ENCODE measurements around the gene ANKRD66.
"Not testable (repeated sequence)": the region's sequence is repeated elsewhere in the genome, so short reads cannot be mapped to it uniquely, and the experiment has no call there.

The ANKRD66 gene

GRCh38 chr6:46756469-46757213 is 9.9 kb downstream of the ANKRD66 start:
- DNase-seq: no peak

- DNase-seq: no peak
These were observed 10.5 kb downstream of the ANKRD66 start for GRCh38 chr6:46757214-46757596.

GRCh38 chr6:46758960-46759753 is 12.4 kb downstream of the ANKRD66 start:
- DNase-seq: no peak

DNA sequence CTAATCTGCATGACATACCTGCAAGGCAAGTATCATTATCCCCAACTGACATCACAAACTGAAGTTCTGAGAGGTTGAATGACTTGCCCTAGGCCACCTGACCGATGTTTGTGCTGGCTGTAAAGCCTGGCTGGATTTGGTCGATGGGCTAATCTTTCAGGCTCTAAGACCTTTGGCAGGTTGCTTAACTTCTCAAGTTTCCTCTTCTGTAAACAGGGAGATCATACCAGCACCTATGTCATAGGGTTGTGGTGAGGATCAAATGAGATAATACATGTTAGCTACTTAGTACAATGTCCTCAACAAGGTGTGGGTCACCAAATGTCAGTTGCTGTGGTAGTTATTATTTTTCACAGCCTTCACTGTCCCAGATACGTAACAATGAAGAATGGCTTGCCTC is 14.2 kb downstream of the ANKRD66 start:
- DNase-seq: no peak

GRCh38 chr6:46763466-46763865 is 16.7 kb downstream of the ANKRD66 start:
- no peak for DNase-seq

GRCh38 chr6:46764280-46764679 is 17.5 kb downstream of the ANKRD66 start:
- DNase-seq: not testable (repeated sequence)

DNA sequence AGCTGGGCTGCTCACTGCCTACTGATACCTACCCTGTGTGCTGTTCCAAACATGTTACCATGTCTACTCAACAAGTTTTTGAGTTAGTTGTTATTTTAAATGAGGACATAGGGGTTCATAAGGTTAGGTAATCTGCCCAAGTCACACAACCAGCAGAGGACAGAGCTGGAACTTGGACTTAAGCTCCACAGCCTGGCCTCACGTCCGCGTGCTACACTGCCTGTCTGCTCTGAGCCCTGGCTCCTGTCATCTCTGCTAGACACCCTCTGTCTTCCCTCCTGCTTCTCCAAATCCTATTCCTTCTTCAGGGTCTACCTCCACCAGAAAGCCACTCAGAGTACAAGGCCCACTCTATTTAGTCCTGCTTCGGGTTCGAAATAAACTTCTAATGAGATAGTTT is 18.2 kb downstream of the ANKRD66 start:
- no peak for DNase-seq

- DNase-seq: no peak
These were observed 25.3 kb downstream of the ANKRD66 start for GRCh38 chr6:46772016-46772415.

DNA sequence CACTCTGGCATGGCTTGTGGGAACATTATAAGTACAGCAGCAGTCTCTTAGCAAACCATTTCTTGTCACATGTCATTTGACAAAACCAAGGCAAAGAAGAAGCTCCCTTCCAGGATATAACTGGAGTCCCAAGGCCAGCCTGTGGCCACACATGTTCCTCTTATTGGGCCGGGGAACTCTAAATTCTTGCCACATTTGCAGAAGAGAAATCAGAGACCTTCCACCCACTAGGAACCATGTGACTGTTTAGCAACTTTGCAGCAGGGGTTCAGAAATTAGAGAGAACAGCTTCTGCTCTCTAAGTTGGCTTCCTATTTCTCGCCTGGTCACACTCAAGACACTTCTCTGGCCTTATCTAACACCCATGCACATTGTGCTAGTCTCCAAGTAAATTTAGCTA is 26.0 kb downstream of the ANKRD66 start:
- no peak for DNase-seq

GRCh38 chr6:46773201-46773855 is 26.6 kb downstream of the ANKRD66 start:
- no peak for DNase-seq

DNA sequence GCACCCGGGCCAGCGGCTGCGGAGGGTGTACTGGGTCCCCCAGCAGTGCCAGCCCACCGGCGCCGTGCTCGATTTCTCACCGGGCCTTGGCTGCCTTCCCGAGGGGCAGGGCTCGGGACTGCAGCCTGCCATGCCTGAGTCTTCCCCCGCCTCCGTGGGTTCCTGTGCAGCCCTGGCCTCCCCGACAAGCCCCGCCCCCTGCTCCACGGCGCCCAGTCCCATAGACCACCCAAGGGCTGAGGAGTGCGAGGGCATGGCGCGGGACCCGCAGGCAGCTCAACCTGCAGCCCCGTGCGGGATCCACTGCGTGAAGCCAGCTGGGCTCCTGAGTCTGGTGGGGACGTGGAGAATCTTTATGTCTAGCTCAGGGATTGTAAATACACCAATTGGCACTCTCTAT is 28.0 kb downstream of the ANKRD66 start:
- DNase-seq: not testable (repeated sequence)

GRCh38 chr6:46776070-46776712 is 29.5 kb downstream of the ANKRD66 start:
- no peak for DNase-seq

GRCh38 chr6:46777476-46778346 is 31.0 kb downstream of the ANKRD66 start:
- no peak for DNase-seq

- DNase-seq: peak in 1 of 5 experiments; percentile 30
These were observed 35.0 kb downstream of the ANKRD66 start for GRCh38 chr6:46781478-46782378.

DNA sequence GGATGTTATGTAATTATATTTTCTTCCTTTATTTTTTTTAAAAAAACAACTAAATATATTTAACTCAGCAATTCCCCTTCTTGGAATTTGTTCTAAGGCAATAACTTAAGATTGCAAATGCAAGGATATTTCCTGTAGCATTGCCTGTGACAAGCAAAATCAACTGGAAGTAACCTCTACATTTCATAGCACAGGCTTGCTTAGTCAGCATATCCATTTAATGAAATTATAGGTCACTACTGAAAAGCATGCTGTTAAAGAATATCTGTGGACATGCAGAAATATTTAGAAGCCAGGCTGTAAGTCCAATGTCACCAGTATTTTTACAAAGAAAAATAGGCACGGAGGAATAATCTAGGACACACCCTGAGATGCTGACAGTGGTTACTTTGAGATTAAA is 37.8 kb downstream of the ANKRD66 start:
- DNase-seq: no peak

GRCh38 chr6:46787871-46788540 is 41.3 kb downstream of the ANKRD66 start:
- DNase-seq: no peak

- DNase-seq: no peak
These were observed 42.1 kb downstream of the ANKRD66 start for GRCh38 chr6:46788791-46789190.

DNA sequence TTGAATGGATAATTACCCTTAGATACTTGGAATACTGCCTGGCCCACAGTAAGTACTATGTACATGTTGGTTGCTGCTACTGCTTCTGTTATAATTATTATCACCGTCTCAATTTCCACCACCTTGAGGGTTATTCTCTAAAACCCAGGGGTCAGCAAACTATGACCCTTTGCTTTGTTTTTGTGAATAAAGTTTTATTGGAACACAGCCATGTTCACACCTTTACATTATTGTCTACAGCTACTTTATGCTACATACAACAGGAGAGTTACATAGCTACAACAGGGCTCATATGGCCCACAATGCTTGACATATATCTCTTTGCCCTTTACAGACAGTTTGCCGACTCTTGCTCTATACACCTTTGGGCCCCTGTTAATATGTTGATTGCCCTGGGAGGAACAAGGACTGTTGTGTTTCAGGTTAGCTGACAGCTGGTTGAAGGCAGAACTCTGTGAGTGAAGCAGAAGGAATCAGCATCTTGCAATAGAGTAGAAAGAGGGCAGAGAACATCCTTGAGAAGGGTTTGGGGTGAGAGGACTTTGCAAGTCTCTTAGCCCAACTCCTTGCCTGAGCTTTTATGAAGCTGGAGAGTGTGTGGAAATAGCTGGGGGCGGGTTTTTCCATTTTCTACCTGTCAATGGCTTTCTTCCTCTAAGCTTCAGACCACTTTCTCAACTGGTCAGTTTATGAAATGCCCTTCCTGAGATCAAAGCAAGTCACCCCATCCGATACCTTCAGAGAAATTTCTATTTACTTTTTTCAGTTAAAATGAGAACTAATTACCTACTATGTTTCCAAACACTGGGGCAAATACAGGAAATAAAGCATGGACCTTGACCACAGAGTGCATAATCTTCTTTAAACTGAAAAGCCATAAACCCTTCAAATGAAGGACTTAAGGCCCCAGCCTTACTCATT is 43.0 kb downstream of the ANKRD66 start:
- DNase-seq: no peak

GRCh38 chr6:46790355-46790874 is 43.7 kb downstream of the ANKRD66 start:
- DNase-seq: no peak
